Tibial artery (tissue), 4 donors: Measurements from ENCODE around the gene OPA3.

ENCODE experiments used
- DNase-seq, 2 donors: peaks; one replicate each; pipeline ENCODE4 v3.0.0-alpha.2; 2019
- H3K27ac ChIP-seq, 2 donors: fragments of 200-600 bp; sonication (generic) in 1 of 2; 1 replicate in 1 of 2; 2 replicates in 1 of 2; pipeline ENCODE4 v1.5.1; 2018 to 2019; ENCODE audit warnings: mild to moderate bottlenecking in 1 of 2
- H3K27me3 ChIP-seq, 2 donors: fragments of 200-600 bp; sonication (generic) in 1 of 2; one replicate each; pipeline versions ENCODE4 v1.5.1 to v1.6.0; 2016 to 2019
- H3K36me3 ChIP-seq, 3 donors: fragments of 200-600 bp; sonication (generic) in 2 of 3; one replicate each; pipeline ENCODE4 v1.5.1; 2016 to 2019; ENCODE audit warnings: mild to moderate bottlenecking in 2 of 3
- H3K4me1 ChIP-seq, 4 donors: fragments of 200-600 bp; sonication (generic) in 2 of 4; 1 replicate in 3 of 4; 2 replicates in 1 of 4; pipeline ENCODE4 v1.5.1; 2016 to 2019
- H3K4me3 ChIP-seq, 2 donors: fragments of 200-600 bp; sonication (generic) in 1 of 2; 1 replicate in 1 of 2; 2 replicates in 1 of 2; pipeline ENCODE4 v1.5.1; 2018 to 2019; ENCODE audit warnings: mild to moderate bottlenecking in 2 of 2
- H3K9me3 ChIP-seq, 3 donors: fragments of 200-600 bp; sonication (generic) in 1 of 3; one replicate each; pipeline ENCODE4 v1.5.1; 2016 to 2019
- CTCF ChIP-seq, 2 experiments: fragments of 200-600 bp in 1 of 2; fragments of 450-650 bp in 1 of 2; IDR thresholded peaks; one replicate each; pipeline ENCODE4 v1.5.1; 2017 to 2019; ENCODE audit warnings: antibody characterized with exemption in 2 of 2, mild to moderate bottlenecking in 1 of 2, moderate library complexity in 1 of 2
- intact Hi-C: fragments of 100-400 bp; cut with DNase I; formaldehyde crosslinking; loops from one replicate; pipeline ENCODE4 v1.15.0; 2023; ENCODE audit warnings: low total_unique reads

The OPA3 gene

DNA sequence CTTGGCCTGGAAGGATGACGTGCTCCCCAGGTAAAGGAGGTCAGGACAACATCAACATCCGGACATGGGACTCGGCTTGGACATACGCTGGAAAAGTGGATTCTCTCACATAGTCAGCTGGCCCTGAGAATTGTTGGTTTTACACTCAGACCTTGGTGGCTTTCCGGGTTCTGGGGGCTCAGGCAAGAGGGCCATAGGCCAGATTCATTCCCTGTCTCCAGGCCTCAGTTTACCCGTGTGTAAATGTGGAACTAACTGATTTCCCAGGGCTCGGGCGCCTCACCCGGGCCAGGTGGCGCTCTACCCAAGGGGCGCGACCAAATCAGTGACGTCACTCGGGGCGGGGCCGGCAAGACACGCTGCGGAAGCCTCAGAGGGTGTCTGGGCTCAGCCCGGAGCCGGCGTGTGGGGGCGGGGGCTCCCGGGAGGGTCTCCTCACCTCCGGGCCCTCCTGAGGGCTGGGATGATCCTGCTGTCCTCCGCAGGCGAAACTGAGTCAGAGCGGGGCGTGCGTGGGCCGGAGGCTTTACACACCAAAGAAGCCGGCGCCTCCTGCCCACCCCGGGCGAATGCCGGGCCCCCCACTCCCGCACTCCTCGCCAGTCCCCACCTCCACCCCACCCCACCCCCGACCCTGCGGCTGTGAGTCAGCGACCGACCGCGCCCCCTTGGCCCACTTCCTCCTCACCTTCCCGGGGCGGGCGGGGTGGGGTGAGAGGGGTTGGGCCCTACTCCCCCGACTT lies 78.2 kb downstream of the OPA3 start:
- Histone ChIP-seq H3K4me1 (peaks cover 0 to 25% (median 13%) of the 10 kb centered on the region in 4 donors), H3K36me3 (no peaks in the 10 kb centered on the region), H3K27ac (peak overlapping the region; percentile 89 to 93), H3K4me3 (peak overlapping the region; percentile 86 to 91), H3K27me3 (peaks cover 0 to 6% of the 10 kb centered on the region in 2 donors), H3K9me3 (no peaks in the 10 kb centered on the region)
- TF ChIP-seq CTCF (IDR thresholded peaks at IDR 0.05), result peak in 1 of 2 experiments; percentile 31
- intact Hi-C loops, result no loop called here
- DNase-seq, result peak; percentile 91 to 96

DNA sequence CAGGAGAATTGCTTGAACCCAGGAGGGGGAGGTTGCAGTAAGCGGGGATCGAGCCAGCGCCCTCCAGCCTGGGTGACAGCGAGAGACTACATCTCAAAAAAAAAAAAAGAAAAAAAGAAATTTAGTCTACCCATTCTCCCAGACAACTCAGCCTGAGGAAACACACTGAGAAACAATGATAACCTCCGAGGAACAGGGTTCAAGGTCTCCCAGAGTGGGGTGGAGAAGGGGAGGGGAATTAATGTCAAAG lies 78.7 kb downstream of the OPA3 start:
- Histone ChIP-seq H3K9me3 (no peaks in the 10 kb centered on the region), H3K4me3 (peak overlapping the region; percentile 86 to 91), H3K27me3 (peaks cover 0 to 11% of the 10 kb centered on the region in 2 donors), H3K36me3 (no peaks in the 10 kb centered on the region), H3K4me1 (peaks cover 0 to 22% (median 12%) of the 10 kb centered on the region in 4 donors), H3K27ac (peak overlapping the region; percentile 89 to 93)
- no peak for DNase-seq
- intact Hi-C loops, result no loop called here
- no peak for TF ChIP-seq CTCF (IDR thresholded peaks at IDR 0.05)

GRCh38 chr19:45505151-45505995 lies 79.2 kb downstream of the OPA3 start:
- Histone ChIP-seq H3K27ac (peak overlapping the region in 1 of 2 donors; percentile 93), H3K36me3 (no peaks in the 10 kb centered on the region), H3K4me1 (peaks cover 0 to 22% (median 9%) of the 10 kb centered on the region in 4 donors), H3K27me3 (peaks cover 0 to 16% of the 10 kb centered on the region in 2 donors), H3K4me3 (no peak overlapping the region), H3K9me3 (no peaks in the 10 kb centered on the region)
- no peak for TF ChIP-seq CTCF (IDR thresholded peaks at IDR 0.05)
- DNase-seq, result no peak
- intact Hi-C loops, result no loop called here

GRCh38 chr19:45503909-45504308 lies 80.7 kb downstream of the OPA3 start:
- intact Hi-C loops, result no loop called here

DNA sequence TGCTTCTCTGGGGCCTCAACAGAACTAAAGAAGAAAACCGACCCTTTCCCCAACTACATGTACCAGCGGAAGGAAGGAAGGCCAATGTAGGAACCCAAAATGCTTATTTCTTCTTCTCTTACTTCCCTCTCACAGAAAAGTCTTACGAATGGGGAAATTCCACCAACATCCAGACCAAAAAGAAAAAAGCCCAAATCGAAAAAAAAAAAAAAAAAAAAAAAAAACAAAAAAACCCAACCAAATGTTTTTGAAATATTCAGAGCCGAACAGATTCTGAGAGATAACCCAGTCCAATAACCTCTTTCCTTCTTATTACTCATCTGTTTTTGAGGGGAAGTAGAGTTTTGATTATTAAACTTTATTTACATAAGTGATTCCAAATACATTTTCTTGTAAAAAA lies 82.5 kb downstream of the OPA3 start:
- no peaks in the 10 kb centered on the region for H3K36me3 ChIP-seq
- H3K27ac ChIP-seq, result no peak overlapping the region

More at GRCh38 chr19:45503909-45504308, 80.7 kb downstream of the OPA3 start:
- Histone ChIP-seq H3K27me3 (peaks cover 0 to 31% of the 10 kb centered on the region in 2 donors), H3K4me1 (peaks cover 0 to 20% (median 9%) of the 10 kb centered on the region in 4 donors), H3K9me3 (no peaks in the 10 kb centered on the region), H3K36me3 (no peaks in the 10 kb centered on the region), H3K27ac (no peak overlapping the region), H3K4me3 (no peak overlapping the region)
- TF ChIP-seq CTCF (IDR thresholded peaks at IDR 0.05), result no peak
- no peak for DNase-seq

More for the DNA sequence above, 82.5 kb downstream of the OPA3 start:
- no peak for DNase-seq
- peaks cover 0 to 46% of the 10 kb centered on the region in 2 donors for H3K27me3 ChIP-seq
- no peak for TF ChIP-seq CTCF (IDR thresholded peaks at IDR 0.05)
- H3K9me3 ChIP-seq, result no peaks in the 10 kb centered on the region
- no peak overlapping the region for H3K4me3 ChIP-seq
- H3K4me1 ChIP-seq, result peaks cover 0 to 35% (median 23%) of the 10 kb centered on the region in 4 donors
- intact Hi-C loops, result no loop called here
